Measurements from ENCODE around the gene SLC17A2.

- TF ChIP-seq CTCF (IDR thresholded peaks at IDR 0.05 in 8 of 11, conservative IDR thresholded peaks at IDR 0.05 in 3 of 11) (no peak), POLR2A (IDR thresholded peaks at IDR 0.05) (no peak), POLR2AphosphoS5 (IDR thresholded peaks at IDR 0.05) (no peak)
Measured at GRCh38 chr6:25899123-25899522, 31.4 kb downstream of the SLC17A2 start.

Measured in spleen (tissue), 7 donors.